Tibial artery (tissue), 4 donors: ENCODE measurements around the gene CPNE7.

ENCODE experiments used
- DNase-seq, 2 donors: peaks; one replicate each; pipeline ENCODE4 v3.0.0-alpha.2; 2019
- H3K27ac ChIP-seq, 2 donors: fragments of 200-600 bp; sonication (generic) in 1 of 2; 1 replicate in 1 of 2; 2 replicates in 1 of 2; pipeline ENCODE4 v1.5.1; 2018 to 2019; ENCODE audit warnings: mild to moderate bottlenecking in 1 of 2
- H3K27me3 ChIP-seq, 2 donors: fragments of 200-600 bp; sonication (generic) in 1 of 2; one replicate each; pipeline versions ENCODE4 v1.5.1 to v1.6.0; 2016 to 2019
- H3K36me3 ChIP-seq, 3 donors: fragments of 200-600 bp; sonication (generic) in 2 of 3; one replicate each; pipeline ENCODE4 v1.5.1; 2016 to 2019; ENCODE audit warnings: mild to moderate bottlenecking in 2 of 3
- H3K4me1 ChIP-seq, 4 donors: fragments of 200-600 bp; sonication (generic) in 2 of 4; 1 replicate in 3 of 4; 2 replicates in 1 of 4; pipeline ENCODE4 v1.5.1; 2016 to 2019
- H3K4me3 ChIP-seq, 2 donors: fragments of 200-600 bp; sonication (generic) in 1 of 2; 1 replicate in 1 of 2; 2 replicates in 1 of 2; pipeline ENCODE4 v1.5.1; 2018 to 2019; ENCODE audit warnings: mild to moderate bottlenecking in 2 of 2
- H3K9me3 ChIP-seq, 3 donors: fragments of 200-600 bp; sonication (generic) in 1 of 3; one replicate each; pipeline ENCODE4 v1.5.1; 2016 to 2019
- CTCF ChIP-seq, 2 experiments: fragments of 200-600 bp in 1 of 2; fragments of 450-650 bp in 1 of 2; IDR thresholded peaks; one replicate each; pipeline ENCODE4 v1.5.1; 2017 to 2019; ENCODE audit warnings: antibody characterized with exemption in 2 of 2, mild to moderate bottlenecking in 1 of 2, moderate library complexity in 1 of 2
- intact Hi-C: fragments of 100-400 bp; cut with DNase I; formaldehyde crosslinking; loops from one replicate; pipeline ENCODE4 v1.15.0; 2023; ENCODE audit warnings: low total_unique reads

CPNE7 gene

GRCh38 chr16:89582614-89583196, 7.1 kb downstream of the CPNE7 start:
- H3K4me1 ChIP-seq, result peaks cover 0 to 6% (median 0%) of the 10 kb centered on the region in 4 donors
- H3K36me3 ChIP-seq, result no peaks in the 10 kb centered on the region
- no peak overlapping the region for H3K4me3 ChIP-seq
- intact Hi-C loops, result no loop called here
- no peak for DNase-seq
- H3K27me3 ChIP-seq, result peaks cover 0 to 40% of the 10 kb centered on the region in 2 donors
- TF ChIP-seq CTCF (IDR thresholded peaks at IDR 0.05), result no peak
- no peak overlapping the region for H3K27ac ChIP-seq
- no peaks in the 10 kb centered on the region for H3K9me3 ChIP-seq

- Histone ChIP-seq H3K27ac (no peak overlapping the region), H3K36me3 (no peaks in the 10 kb centered on the region), H3K27me3 (peaks cover 0 to 40% of the 10 kb centered on the region in 2 donors), H3K4me1 (peaks cover 0 to 6% (median 0%) of the 10 kb centered on the region in 4 donors), H3K9me3 (no peaks in the 10 kb centered on the region), H3K4me3 (no peak overlapping the region)
- intact Hi-C loops, result no loop called here
- TF ChIP-seq CTCF (IDR thresholded peaks at IDR 0.05), result no peak
- no peak for DNase-seq
Observed at GRCh38 chr16:89583197-89583894, 7.8 kb downstream of the CPNE7 start.

GRCh38 chr16:89583895-89584644, 8.5 kb downstream of the CPNE7 start:
- DNase-seq, result no peak
- peaks cover 0 to 40% of the 10 kb centered on the region in 2 donors for H3K27me3 ChIP-seq
- intact Hi-C loops, result no loop called here
- TF ChIP-seq CTCF (IDR thresholded peaks at IDR 0.05), result no peak
- H3K27ac ChIP-seq, result no peak overlapping the region
- H3K9me3 ChIP-seq, result no peaks in the 10 kb centered on the region
- peaks cover 0 to 6% (median 0%) of the 10 kb centered on the region in 4 donors for H3K4me1 ChIP-seq
- H3K36me3 ChIP-seq, result no peaks in the 10 kb centered on the region
- no peak overlapping the region for H3K4me3 ChIP-seq

- no peak for DNase-seq
- H3K27me3 ChIP-seq, result peaks cover 0 to 40% of the 10 kb centered on the region in 2 donors
- no peak overlapping the region for H3K4me3 ChIP-seq
- H3K27ac ChIP-seq, result no peak overlapping the region
- H3K4me1 ChIP-seq, result peaks cover 0 to 6% (median 0%) of the 10 kb centered on the region in 4 donors
- intact Hi-C loops, result no loop called here
- no peak for TF ChIP-seq CTCF (IDR thresholded peaks at IDR 0.05)
- H3K36me3 ChIP-seq, result no peaks in the 10 kb centered on the region
- no peaks in the 10 kb centered on the region for H3K9me3 ChIP-seq
Observed at GRCh38 chr16:89584768-89585549, 9.4 kb downstream of the CPNE7 start.

- DNase-seq, result no peak
- TF ChIP-seq CTCF (IDR thresholded peaks at IDR 0.05), result no peak
- no peak overlapping the region for H3K27ac ChIP-seq
- intact Hi-C loops, result no loop called here
- peaks cover 0 to 6% (median 0%) of the 10 kb centered on the region in 4 donors for H3K4me1 ChIP-seq
- H3K4me3 ChIP-seq, result no peak overlapping the region
- no peaks in the 10 kb centered on the region for H3K9me3 ChIP-seq
- H3K36me3 ChIP-seq, result no peaks in the 10 kb centered on the region
- peaks cover 0 to 40% of the 10 kb centered on the region in 2 donors for H3K27me3 ChIP-seq
Observed at GRCh38 chr16:89586218-89586617, 10.7 kb downstream of the CPNE7 start.
